Lung (tissue), 12 donors: ENCODE results near the gene PDP2. TPM values are rescaled to one million over a fixed set of nuclear protein-coding genes. Genes with fewer than 3 reads are reported as not detected.

ENCODE experiments used
- ATAC-seq: fragments of 200-7000 bp; cut with Tn5 transposase; one replicate; pipeline ENCODE4 v1.9.1; 2020; ENCODE audit warnings: moderate number of reproducible peaks; ENCODE audit not compliant: insufficient read depth, low FRiP score
- DNase-seq, 3 donors: peaks; one replicate each; pipeline ENCODE4 v3.0.0-alpha.2; 2013 to 2017
- H3K27ac ChIP-seq, 2 donors: one replicate each; pipeline ENCODE4 v1.5.1; 2013; ENCODE audit warnings: mild to moderate bottlenecking in 2 of 2, moderate library complexity in 2 of 2, control low read depth in 1 of 2, inconsistent platforms in 1 of 2, low read depth in 1 of 2, low read length in 1 of 2
- H3K27me3 ChIP-seq, 3 donors: one replicate each; pipeline ENCODE4 v1.5.1; 2013; ENCODE audit warnings: low read length in 2 of 3; ENCODE audit not compliant: control insufficient read depth in 3 of 3, insufficient read depth in 3 of 3
- H3K36me3 ChIP-seq, 4 donors: one replicate each; pipeline ENCODE4 v1.5.1; 2013; ENCODE audit warnings: low read length in 4 of 4, mild to moderate bottlenecking in 1 of 4, moderate library complexity in 1 of 4; ENCODE audit not compliant: control insufficient read depth in 4 of 4, insufficient read depth in 4 of 4
- H3K4me1 ChIP-seq, 5 donors: one replicate each; pipeline ENCODE4 v1.5.1; 2013; ENCODE audit warnings: low read length in 5 of 5, mild to moderate bottlenecking in 2 of 5, moderate library complexity in 1 of 5; ENCODE audit not compliant: control insufficient read depth in 5 of 5, insufficient read depth in 5 of 5
- H3K4me3 ChIP-seq: one replicate; pipeline ENCODE4 v1.5.1; 2013; ENCODE audit warnings: mild to moderate bottlenecking, control low read depth, moderate library complexity
- H3K9ac ChIP-seq, 2 donors: one replicate each; pipeline ENCODE4 v1.5.1; 2013; ENCODE audit warnings: low read length in 2 of 2, control low read depth in 1 of 2; ENCODE audit not compliant: insufficient read depth in 1 of 2
- H3K9me3 ChIP-seq, 4 donors: one replicate each; pipeline ENCODE4 v1.5.1; 2013; ENCODE audit warnings: low read length in 3 of 4, mild to moderate bottlenecking in 1 of 4, moderate library complexity in 1 of 4; ENCODE audit not compliant: control insufficient read depth in 4 of 4, insufficient read depth in 3 of 4
- WGBS, 2 donors: extraction: QIAGEN DNeasy Blood & Tissue Kit; methylation state at CpG; one replicate each; pipeline ENCODE4 v1.1.7; 2013; 5-methylcytosine and 5-hydroxymethylcytosine counted together
- polyA plus RNA-seq, 2 donors: library from polyadenylated mRNA; stranded (reverse); fragments of 200-250 nt; gene quantifications; one replicate each; pipeline ENCODE4 v1.2.1, GENCODE V29; 2013
- total RNA-seq, 2 donors: library from RNA; depleted of rRNA in 1 of 2; stranded (reverse); fragments of >200 nt in 1 of 2; gene quantifications; one replicate each; pipeline ENCODE4 v1.2.1, GENCODE V29; 2014 to 2021
- TF ChIP-seq, protein P1 (sequence below): IDR thresholded peaks from 2 replicates; pipeline ENCODE4 v1.5.1; 2012; ENCODE audit warnings: mild to moderate bottlenecking; ENCODE audit errors: control extremely low read depth, extremely low read depth
- donor health status: control.
- donor health status: control.
- donor health status: Bipolar disorder and iron deficiency.
- donor health status: healthy.
- donor health status: DM: yes; HTN: yes; CAD: no.

The PDP2 gene
- total and polyA plus RNA-seq, 4 donors: 4.5 to 23.0 (median 13.1) TPM

- peaks cover 0 to 9% (median 0%) of the 10 kb centered on the region in 5 donors for H3K4me1 ChIP-seq
- peaks cover 0 to 3% (median 0%) of the 10 kb centered on the region in 4 donors for H3K9me3 ChIP-seq
- DNase-seq (no peak), ATAC-seq (no peak)
- TF ChIP-seq, protein P1, sequence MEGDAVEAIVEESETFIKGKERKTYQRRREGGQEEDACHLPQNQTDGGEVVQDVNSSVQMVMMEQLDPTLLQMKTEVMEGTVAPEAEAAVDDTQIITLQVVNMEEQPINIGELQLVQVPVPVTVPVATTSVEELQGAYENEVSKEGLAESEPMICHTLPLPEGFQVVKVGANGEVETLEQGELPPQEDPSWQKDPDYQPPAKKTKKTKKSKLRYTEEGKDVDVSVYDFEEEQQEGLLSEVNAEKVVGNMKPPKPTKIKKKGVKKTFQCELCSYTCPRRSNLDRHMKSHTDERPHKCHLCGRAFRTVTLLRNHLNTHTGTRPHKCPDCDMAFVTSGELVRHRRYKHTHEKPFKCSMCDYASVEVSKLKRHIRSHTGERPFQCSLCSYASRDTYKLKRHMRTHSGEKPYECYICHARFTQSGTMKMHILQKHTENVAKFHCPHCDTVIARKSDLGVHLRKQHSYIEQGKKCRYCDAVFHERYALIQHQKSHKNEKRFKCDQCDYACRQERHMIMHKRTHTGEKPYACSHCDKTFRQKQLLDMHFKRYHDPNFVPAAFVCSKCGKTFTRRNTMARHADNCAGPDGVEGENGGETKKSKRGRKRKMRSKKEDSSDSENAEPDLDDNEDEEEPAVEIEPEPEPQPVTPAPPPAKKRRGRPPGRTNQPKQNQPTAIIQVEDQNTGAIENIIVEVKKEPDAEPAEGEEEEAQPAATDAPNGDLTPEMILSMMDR: no peak
- 76 to 80% methylated on average over 6 of the region's 6 CpGs for WGBS, 2 donors
- no peak overlapping the region for H3K27ac ChIP-seq
- no peaks in the 10 kb centered on the region for H3K36me3 ChIP-seq
- peaks cover 0 to 41% (median 35%) of the 10 kb centered on the region in 3 donors for H3K27me3 ChIP-seq
- H3K9ac ChIP-seq: no peak overlapping the region
- no peak overlapping the region for H3K4me3 ChIP-seq
These were observed 32.7 kb upstream of the PDP2 start for GRCh38 chr16:66847533-66848067.

DNA sequence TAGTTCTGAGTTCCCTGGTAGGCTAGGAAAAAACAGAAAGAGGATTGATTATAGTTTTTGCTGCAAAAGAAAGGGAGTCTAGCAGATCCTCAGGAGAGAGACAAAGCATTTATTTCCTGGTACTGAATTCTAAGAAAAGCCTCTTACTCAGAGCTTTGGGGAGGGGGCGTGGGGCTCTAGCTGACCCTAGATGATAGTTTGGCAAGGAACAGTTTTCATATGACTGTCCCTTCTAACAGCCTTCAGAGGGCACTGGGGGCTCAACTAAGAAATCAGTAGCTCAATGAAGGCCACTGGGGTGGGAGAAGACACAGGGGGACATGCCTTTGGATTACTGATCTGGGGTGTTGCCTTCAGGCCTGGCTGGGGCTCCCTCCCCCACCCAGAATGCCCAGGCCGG, 32.1 kb upstream of the PDP2 start:
- Histone ChIP-seq H3K4me3 (no peak overlapping the region), H3K9me3 (peaks cover 0 to 3% (median 0%) of the 10 kb centered on the region in 4 donors), H3K27ac (no peak overlapping the region), H3K9ac (no peak overlapping the region), H3K27me3 (peaks cover 0 to 36% (median 34%) of the 10 kb centered on the region in 3 donors), H3K4me1 (peaks cover 0 to 9% (median 0%) of the 10 kb centered on the region in 5 donors), H3K36me3 (no peaks in the 10 kb centered on the region)
- DNase-seq (no peak), ATAC-seq (no peak)
- TF ChIP-seq, protein P1: no peak
- 85 to 89% methylated on average over 2 of the region's 2 CpGs for WGBS, 2 donors

GRCh38 chr16:66849021-66849420, 31.3 kb upstream of the PDP2 start:
- Histone ChIP-seq H3K9me3 (peaks cover 0 to 3% (median 0%) of the 10 kb centered on the region in 4 donors), H3K4me3 (no peak overlapping the region), H3K9ac (no peak overlapping the region), H3K27ac (no peak overlapping the region), H3K27me3 (peaks cover 0 to 29% (median 26%) of the 10 kb centered on the region in 3 donors), H3K36me3 (no peaks in the 10 kb centered on the region), H3K4me1 (peaks cover 0 to 9% (median 0%) of the 10 kb centered on the region in 5 donors)
- DNase-seq (no peak), ATAC-seq (no peak)
- WGBS, 2 donors: 90 to 93% methylated on average over 2 of the region's 2 CpGs
- TF ChIP-seq, protein P1: no peak

DNA sequence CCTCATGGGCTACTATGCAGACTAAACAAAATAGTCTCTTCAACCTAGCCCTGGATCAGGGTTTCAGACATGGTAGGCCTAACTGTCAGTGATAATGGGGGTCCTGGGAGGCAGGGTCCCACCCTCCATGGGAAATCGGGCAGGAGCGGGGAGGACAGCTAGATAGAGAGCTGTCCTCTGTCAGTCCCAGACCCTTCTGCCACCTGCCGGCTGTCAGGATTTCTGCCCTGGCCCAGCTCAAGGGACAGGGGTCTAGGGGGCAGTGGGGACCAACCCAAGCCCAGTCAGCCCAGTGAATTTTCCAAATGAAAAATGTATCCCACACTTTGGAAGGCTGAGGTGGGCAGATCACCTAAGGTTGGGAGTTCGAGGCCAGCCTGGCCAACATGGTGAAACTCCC, 30.8 kb upstream of the PDP2 start:
- DNase-seq (no peak), ATAC-seq (no peak)
- Histone ChIP-seq H3K4me1 (peaks cover 0 to 5% (median 0%) of the 10 kb centered on the region in 5 donors), H3K27ac (no peak overlapping the region), H3K9ac (no peak overlapping the region), H3K36me3 (no peaks in the 10 kb centered on the region), H3K9me3 (peaks cover 0 to 3% (median 0%) of the 10 kb centered on the region in 4 donors), H3K4me3 (no peak overlapping the region), H3K27me3 (peaks cover 0 to 29% (median 24%) of the 10 kb centered on the region in 3 donors)
- 88 to 97% methylated on average over 4 of the region's 4 CpGs for WGBS, 2 donors
- TF ChIP-seq, protein P1: no peak
